ENCODE data around the gene COPS9.

DNA sequence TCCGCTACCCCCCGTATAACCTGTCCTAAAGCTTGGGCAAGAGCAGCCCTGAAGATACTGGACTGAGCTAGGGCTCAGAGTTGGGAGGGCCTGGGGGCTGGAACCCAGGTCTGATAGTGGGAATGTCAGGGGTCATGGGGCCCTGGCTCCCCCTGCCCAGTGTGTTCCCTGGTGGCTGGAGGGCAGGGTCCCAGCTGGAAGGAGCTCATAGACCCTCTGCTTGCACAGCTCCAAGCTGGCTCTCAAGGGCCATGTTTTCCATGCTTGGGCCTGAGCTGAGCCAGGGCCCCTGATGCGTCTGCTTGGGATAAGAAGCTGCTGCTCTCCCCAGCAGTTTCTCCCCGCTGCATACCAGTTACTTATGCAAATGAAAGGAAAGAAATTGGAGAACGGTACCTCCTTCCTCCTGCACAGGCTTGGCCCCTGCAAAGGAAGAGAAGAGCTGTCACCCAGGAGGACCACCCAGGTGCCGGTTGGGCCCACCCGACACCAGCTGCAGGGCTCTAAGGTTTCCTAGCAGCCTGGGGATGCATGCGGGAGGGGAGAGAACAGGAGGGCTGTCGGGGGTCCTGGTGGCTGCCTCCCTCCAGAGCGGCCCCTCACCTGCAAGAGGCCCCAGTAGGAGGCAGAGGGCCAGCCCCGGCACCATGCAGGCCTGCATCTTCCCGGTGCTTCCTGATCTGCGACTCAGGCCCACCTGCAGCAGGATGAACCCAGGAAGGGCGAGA is 3.7 kb upstream of the COPS9 start:
- TF ChIP-seq, protein P1, sequence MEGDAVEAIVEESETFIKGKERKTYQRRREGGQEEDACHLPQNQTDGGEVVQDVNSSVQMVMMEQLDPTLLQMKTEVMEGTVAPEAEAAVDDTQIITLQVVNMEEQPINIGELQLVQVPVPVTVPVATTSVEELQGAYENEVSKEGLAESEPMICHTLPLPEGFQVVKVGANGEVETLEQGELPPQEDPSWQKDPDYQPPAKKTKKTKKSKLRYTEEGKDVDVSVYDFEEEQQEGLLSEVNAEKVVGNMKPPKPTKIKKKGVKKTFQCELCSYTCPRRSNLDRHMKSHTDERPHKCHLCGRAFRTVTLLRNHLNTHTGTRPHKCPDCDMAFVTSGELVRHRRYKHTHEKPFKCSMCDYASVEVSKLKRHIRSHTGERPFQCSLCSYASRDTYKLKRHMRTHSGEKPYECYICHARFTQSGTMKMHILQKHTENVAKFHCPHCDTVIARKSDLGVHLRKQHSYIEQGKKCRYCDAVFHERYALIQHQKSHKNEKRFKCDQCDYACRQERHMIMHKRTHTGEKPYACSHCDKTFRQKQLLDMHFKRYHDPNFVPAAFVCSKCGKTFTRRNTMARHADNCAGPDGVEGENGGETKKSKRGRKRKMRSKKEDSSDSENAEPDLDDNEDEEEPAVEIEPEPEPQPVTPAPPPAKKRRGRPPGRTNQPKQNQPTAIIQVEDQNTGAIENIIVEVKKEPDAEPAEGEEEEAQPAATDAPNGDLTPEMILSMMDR (conservative IDR thresholded peaks at IDR 0.05; ENCODE audit: low read length) = no peak
- no peak for TF ChIP-seq EZH2phosphoT487 (IDR thresholded peaks at IDR 0.05; ENCODE audit: borderline replicate concordance)
